HG03439 (cell line): ENCODE data around the gene WDR90.
A peak's percentile ranks its signal among the peaks of the same experiment; 100 is the strongest.

ENCODE experiments used
- ATAC-seq: cut with Tn5 transposase; IDR thresholded peaks from one replicate; pipeline ENCODE4 v1.9.1; 2021; ENCODE audit warnings: mild to moderate bottlenecking, moderate library complexity; ENCODE audit not compliant: unreplicated experiment

The WDR90 gene

GRCh38 chr16:648781-649589, at the start of gene WDR90:
Gene WDR90, plus strand, starts transcription at chr16:649365. Its CDS starts 52 bp downstream, at chr16:649417.
- peak; percentile 65 for ATAC-seq

GRCh38 chr16:600781-601180, 48.4 kb upstream of the WDR90 start:
- no peak for ATAC-seq

DNA sequence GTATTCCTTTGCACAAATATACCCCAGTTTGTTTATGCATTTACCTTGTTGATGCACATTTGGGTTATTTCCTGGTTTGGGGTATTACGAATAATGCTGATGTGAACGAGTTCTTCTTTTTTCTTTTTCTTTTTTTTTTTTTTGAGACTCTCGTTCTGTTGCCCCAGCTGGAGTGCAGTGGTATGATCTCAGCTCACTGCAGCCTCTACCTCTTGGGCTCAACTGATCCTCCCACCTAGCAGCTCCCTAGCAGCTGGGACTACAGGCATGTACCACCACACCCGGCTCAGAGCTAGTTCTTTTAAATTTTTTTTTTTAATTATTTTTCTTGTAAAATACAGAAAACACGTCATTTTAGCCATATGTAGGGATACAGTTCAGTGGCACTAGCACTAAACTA, 45.2 kb upstream of the WDR90 start:
- no peak for ATAC-seq

DNA sequence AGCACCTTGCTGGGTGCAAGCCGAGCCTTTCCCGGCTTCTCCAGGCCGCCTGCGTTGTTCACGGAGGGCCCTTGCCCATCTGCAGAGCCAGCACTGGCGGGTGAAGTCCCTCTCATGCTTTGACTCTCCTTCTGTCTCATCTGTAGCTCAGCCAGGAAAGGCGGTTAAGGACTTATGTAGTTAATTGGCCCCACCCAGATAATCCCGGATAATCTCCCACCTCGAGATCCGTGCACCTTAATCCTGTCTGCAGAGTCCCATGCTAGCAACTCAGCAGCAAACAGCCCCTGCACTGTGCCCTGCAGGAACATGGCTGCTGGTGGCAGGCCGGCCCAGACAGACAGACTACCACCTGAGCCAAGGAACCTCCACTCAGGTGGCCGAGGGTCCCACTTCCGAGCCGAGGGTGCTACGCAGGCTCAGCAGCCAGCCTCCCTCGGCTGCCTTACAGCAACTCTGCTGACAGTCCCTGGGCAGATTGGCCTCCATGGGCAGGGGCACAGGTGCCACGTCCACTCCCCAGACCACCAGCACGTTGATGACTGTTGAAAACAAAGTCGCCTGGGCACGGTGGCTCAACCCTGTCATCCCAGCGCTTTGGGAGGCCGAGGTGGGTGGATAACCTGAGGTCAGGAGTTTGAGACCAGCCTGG, 42.4 kb upstream of the WDR90 start:
- ATAC-seq = no peak

DNA sequence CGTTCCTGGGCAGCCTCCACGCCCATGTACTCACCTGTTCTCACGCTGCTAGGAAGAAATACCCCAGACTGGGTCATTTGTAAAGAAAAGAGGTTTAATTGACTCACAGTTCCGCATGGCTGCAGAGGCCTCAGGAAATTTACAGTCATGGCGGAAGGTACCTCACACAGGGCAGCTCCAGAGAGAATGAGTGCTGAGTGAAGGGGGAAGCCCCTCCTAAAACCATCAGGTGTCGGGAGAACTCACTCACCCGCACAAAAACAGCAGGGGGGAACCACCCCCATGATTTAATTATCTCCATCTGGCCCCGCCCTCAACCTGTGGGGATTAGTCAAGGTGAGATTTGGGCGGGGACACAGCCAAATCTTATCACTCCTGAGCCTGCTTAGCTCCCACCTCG, 41.1 kb upstream of the WDR90 start:
- no peak for ATAC-seq

- ATAC-seq = no peak
Measured at GRCh38 chr16:609316-609715, 39.8 kb upstream of the WDR90 start.

DNA sequence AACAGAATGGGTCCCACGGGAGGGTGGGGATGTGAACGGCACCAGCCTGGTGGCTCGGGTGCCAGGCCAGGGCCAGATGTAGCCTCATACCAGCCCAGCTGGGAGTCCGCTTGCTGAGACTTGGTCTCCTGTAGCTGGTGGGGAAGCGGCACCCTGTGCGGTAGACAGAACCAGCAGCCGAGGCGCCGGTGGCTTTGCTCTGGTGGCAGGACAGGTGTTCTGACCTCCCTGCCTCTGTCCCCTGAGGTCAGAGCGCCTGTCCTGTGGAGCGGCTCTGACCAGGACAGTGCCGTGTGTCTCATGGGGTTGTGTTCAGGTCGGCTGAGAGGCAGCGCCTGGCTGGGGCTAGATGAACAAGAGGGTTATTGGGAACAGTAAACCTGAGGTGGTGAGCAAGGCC, 39.2 kb upstream of the WDR90 start:
- ATAC-seq = no peak

- no peak for ATAC-seq
Measured at GRCh38 chr16:610513-611381, 38.4 kb upstream of the WDR90 start.

DNA sequence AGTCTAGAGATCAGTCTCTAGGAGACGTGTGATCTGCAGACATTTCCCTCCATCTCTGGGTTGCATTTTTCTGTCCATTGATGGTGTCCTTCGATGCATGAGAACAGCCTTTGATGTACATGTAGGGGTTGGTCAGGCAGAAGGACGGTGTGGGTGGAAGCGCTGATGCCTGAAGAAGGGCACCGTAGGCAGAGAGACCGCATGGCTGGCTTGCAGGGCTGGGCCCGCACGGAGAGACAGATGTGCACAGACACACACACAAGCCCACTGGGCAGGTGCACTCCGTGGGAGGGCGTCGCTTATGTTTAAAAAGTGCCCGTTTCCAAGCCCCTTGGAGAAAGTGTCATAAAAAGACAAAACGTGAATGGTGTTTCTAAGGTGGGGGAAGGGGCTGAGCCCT, 34.0 kb upstream of the WDR90 start:
- no peak for ATAC-seq

GRCh38 chr16:616733-617586, 32.2 kb upstream of the WDR90 start:
- no peak for ATAC-seq

DNA sequence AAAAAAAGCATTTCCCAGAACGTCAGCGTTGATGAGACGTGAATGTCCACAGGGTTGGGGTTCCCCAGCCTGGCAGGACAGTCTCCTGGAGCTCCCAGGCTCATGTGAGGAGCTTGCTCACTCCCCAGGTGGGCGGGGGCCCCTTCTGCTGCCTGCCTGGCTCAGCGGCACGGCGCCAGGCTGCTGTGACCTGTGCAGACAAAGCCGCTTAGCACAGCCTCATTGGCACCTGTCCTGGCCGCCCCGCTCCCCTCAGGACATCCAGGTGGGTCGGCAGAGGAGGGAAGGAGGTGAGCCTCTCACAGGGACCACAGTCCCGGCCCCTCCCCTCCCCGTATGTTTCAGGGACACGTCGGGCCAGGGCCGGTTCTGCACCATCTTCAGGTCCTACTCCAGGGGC, 31.3 kb upstream of the WDR90 start:
- no peak for ATAC-seq

GRCh38 chr16:619476-620100, 29.6 kb upstream of the WDR90 start:
- ATAC-seq = no peak

- no peak for ATAC-seq
Measured at GRCh38 chr16:620700-621525, 28.3 kb upstream of the WDR90 start.

DNA sequence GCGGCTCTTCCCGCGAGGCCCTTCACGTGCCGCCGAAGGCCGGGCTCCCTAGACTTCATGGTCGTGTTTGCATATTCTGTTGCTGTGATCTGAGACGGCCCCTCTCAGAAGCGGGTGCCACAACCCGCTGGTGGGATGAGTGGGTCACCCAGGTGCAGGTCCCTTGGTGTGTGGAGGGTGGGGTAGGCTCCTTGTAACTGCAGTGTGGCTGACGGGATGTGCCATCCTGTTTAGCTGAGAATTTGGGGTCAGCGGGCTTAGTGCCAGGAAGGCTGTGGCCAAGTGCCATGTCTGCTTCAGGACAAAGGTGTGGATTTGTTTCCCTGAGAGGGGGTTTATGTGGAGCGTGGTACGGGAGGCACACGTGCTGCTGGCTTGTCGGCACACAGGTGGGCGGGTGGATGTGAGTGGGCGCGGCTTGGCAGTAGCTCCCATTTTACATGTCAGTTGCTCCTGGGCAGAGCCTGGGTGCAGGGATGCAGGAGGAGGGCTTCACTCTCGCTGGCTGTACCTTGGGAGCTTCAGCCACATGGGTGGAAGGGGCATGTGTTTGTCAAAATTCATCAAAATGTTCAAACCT, 27.5 kb upstream of the WDR90 start:
- ATAC-seq = no peak

DNA sequence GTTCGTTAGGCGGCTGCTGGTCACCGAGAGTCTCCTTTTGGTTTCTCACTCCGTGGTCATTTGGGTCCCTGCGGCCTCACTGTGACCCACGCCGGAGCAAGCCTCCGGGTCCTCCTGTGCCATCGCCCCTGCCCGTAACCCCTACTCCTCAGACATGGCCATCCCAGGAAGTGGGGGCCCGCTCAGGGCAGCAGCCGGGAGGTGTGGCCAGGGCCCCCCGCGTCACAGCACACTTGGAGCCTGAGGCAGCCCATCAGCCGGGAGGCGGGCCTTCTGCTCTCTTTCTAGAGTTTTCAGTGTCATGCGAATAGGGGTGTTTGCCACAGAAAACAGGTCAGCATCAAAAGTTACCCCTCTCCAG, 26.3 kb upstream of the WDR90 start:
- ATAC-seq = no peak

GRCh38 chr16:624526-625070, 24.6 kb upstream of the WDR90 start:
- no peak for ATAC-seq

DNA sequence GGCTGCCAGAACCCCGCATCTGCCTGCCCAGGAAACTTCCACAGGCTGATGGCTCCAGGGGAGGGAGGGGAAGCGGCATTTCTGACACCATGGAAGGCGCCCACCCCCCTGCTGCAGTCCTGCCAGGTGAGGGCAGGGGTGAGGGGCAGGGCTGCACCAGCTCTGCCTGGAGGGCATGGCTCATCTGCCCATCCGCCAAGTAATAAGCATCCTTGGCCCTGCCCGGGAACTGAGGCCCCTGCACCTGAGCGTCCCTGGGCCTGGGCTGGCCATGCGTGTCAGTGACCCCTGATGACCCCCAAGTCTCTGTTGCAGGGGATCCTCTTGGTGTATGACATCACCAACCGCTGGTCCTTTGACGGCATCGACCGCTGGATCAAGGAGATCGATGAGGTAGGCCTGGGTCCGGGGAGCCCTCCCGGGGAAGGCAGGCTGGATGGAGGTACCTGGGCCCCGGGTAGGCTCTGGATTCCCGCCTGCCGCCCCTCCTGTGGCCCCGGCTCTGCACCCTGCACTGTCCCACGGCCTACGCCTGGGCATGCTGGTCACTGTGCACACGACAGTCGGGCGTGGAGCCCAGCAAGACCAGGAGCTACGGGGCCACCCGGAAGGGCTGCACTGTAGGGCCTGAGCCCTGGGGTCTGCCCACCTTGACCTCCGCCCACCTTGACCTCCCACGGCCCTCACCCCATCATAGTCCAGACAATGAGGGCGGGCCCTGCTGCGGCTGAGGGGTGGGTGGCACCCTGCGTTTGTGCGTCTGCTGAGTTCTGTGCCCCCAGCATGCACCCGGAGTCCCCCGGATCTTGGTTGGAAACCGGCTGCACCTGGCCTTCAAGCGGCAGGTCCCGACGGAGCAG, 23.8 kb upstream of the WDR90 start:
- ATAC-seq = no peak
